Loucy (cell line): ENCODE measurements around the gene UCMA.

Source experiments
- CTCF ChIP-seq: fragments of 200-600 bp; sonication (generic); conservative IDR thresholded peaks from 2 replicates; pipeline ENCODE4 v1.5.1; 2014; ENCODE audit warnings: mild to moderate bottlenecking, antibody characterized with exemption, low read length
- EZH2phosphoT487 ChIP-seq: fragments of 200-600 bp; IDR thresholded peaks from 2 replicates; pipeline ENCODE4 v1.6.1; 2018; ENCODE audit warnings: antibody characterized with exemption, mild to moderate bottlenecking, moderate library complexity, borderline replicate concordance

DNA sequence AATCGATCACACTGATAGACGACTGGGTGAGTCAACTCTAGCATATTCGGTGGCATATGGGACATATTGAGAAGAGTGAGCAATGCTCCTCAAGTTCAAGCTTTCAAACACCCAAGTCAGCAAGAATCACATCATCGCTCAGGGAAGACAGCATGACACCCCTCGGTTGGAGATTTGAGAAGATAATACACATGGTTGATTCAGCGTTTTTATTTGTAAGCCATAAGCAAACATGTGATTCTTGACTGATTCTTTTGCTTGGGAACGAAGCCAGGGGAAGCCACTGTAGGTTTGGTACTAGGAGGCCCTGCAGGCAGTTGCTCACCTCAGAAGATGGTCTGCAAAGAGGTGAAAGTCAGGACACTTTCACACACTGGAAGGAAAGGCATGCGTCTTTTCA is 12.6 kb downstream of the UCMA start:
- no peak for TF ChIP-seq CTCF
- TF ChIP-seq EZH2phosphoT487 = no peak
